SK-N-MC (cell line): Measurements from ENCODE around the gene CARD9.

Source experiments
- EZH2 ChIP-seq: fragments of 200-600 bp; sonication (generic); IDR thresholded peaks from one replicate; pipeline ENCODE4 v1.6.1; 2017; ENCODE audit warnings: antibody characterized with exemption
- POLR2AphosphoS5 ChIP-seq: IDR thresholded peaks from 2 replicates; pipeline ENCODE4 v1.6.1; 2012; ENCODE audit warnings: mild to moderate bottlenecking, low read depth, low read length, borderline replicate concordance

DNA sequence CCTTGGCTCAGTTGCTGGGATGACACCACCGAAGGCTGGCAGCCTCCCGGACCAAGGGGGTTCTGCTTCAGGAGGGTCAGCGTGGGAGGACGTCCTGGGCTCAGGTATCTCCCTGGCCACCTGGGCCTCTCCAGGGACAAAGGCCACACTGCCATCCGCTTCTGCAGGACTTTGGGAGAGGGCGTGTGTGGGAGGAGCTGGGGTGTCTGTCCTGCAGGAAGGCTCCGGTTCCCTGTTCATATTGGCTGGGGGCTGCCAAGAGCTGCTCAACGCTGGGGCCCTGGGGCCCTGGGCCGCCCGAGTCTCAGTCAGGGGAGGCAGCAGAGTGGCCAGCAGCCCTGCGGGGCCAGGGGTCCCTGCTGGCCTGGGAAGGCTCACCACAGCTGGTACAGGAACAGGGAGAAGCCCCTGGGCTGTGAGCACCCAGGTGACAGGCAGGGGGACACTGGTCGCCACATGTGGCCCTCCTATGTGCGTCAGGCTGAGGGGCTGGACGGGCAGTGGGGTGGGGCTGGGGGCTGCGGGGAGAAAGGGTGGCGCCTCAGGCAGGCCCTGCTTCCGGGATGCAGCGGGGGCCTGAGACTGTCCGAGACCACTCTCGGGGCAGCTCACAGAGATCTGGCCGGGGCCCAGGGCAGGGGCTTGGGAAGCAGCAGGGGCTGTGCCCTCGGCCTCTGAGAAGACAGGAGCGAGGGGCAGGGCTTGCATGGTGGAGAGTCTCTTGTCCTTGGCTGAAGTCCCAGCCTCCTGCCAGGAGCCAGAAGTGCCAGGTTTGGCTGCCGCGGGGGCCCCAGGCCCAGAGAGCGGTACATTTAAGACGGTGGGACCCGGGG lies 4.9 kb upstream of the CARD9 start:
- TF ChIP-seq POLR2AphosphoS5, result no peak
- TF ChIP-seq EZH2, result no peak
